NK-92 treated with Interleukin-12 subunit alpha and Interleukin-12 subunit beta, amount 100 ng/mL, for 24 hours (cell line): ENCODE results near the gene PLBD1.

Source experiments
- DNase-seq: peaks from one replicate; lab custom pipeline; 2025; lab: John Stamatoyannopoulos, UW

The PLBD1 gene, protein sequence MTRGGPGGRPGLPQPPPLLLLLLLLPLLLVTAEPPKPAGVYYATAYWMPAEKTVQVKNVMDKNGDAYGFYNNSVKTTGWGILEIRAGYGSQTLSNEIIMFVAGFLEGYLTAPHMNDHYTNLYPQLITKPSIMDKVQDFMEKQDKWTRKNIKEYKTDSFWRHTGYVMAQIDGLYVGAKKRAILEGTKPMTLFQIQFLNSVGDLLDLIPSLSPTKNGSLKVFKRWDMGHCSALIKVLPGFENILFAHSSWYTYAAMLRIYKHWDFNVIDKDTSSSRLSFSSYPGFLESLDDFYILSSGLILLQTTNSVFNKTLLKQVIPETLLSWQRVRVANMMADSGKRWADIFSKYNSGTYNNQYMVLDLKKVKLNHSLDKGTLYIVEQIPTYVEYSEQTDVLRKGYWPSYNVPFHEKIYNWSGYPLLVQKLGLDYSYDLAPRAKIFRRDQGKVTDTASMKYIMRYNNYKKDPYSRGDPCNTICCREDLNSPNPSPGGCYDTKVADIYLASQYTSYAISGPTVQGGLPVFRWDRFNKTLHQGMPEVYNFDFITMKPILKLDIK

DNA sequence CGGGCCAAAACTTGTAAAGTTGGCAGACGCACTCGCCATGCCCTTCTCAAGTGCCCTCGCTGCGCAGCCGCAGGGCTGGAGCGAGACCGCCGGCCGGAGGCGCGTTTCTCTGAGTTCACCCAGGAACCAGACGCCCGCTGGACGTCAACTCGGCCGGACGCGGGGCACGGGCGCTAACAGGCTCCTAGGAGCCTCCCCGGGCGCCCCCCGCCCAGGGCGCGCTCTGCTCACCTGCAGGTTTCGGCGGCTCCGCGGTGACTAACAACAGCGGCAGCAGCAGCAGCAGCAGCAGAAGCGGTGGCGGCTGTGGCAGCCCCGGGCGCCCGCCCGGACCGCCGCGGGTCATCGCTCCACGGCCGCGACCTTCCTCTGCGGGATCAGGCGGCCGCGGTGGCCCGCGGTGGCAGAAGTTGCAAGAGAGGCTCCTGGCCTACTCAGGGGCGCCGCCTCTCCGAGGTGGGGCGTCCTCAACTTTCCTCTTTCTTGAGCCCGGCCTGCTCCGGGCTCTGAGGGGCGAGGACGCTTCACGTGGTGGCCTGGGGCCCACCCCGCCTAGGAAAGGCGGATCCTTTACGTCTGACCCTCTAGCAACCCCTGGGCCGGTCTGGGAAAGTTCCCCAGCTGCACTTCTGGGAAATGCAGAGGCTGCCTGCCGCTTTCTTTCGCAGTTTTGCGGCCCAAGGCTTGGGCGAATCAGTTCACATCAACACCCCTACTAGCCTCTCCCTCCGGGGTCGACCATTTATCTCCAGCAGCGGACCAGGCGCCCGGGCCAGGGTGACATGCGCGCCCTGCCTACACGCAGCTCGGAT is at the start of gene PLBD1:
TSS of gene PLBD1 (minus strand) at position 533 of the 812 bp plus-strand sequence. CDS start at position 346, 187 bp downstream.
- no peak for DNase-seq

DNA sequence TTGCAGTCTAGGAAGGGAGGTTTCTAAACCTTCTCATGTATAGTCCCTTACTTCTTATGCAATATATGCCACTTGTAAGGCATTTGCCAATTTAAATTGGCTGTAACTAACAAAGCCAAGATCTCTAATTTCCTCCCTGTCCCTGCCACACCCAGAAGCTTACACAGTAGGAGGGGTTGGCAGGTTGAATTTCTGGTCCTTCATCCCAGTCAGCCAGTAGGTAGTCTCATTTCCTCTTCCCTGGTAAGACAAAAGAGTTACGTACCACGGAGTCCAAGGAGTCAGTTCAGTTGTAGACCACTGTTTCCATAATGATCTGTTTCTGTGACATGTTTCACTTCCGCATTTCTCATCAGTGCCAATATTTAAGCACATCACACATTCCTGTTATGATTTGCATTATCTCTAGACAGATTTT is 47.0 kb upstream of the PLBD1 start:
- DNase-seq, result no peak

DNA sequence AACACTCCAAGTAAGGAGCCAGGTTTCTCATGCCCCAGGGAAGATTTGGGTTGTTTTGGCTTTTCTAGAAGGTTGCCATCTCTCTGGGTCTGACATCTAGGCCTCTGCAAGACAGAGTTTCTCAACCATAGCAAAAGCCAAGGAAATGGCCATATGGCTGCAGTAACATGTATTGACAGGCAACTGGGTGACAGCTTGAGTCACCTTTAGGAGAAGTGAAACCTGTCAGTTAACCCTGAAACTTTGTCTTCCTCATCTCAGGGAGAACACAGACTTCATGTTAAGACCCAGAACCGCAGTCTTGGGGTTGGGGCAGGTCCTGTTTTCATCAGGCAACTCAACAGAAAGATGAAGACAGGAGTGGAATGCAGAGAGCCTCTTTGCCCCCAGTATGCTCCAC is 46.0 kb upstream of the PLBD1 start:
- DNase-seq, result no peak

DNA sequence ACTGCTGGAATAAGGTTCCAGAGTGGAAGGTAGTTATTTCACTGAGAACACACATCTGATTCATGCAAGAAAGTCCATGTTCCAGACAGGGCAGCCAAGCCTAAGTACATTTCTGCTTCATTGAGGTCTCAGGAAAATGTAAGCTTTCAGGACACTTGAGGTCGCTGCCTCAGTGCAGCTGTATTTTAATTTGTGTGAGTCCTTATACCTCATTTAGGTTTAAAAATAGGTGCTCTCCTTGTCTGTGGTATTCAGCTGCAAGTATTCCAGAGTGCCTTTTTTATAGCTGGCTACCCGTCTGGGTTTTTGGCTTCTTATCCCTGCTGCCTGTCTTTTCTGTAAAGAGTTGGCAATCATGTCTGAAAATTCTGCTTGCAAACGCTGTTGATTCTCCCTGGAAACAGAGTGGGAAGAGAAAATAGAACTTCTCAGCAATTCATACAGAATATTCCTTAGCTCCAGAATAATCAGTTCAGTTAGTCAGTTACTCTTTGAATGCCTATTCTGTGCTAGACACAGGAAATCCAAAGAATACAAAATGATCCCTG is 45.3 kb upstream of the PLBD1 start:
- no peak for DNase-seq

DNA sequence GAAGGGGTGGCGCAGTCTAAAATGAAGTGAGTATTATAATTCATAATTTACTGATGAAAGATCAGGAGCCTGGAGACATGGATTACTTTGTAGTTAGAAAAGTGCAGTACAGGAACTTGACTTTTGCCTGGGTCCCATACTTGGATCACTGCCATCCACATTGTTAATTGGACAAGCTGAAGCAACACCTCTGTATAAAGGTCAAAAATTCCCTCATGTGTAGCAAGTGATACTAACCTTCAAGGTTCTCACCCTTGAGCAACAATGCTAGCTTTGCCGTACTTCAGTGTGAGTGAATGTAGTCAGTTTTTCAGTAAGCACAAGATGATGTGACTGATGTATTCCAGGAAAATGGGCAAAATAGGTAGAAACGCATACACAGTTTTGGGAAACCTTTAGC is 44.6 kb upstream of the PLBD1 start:
- no peak for DNase-seq

DNA sequence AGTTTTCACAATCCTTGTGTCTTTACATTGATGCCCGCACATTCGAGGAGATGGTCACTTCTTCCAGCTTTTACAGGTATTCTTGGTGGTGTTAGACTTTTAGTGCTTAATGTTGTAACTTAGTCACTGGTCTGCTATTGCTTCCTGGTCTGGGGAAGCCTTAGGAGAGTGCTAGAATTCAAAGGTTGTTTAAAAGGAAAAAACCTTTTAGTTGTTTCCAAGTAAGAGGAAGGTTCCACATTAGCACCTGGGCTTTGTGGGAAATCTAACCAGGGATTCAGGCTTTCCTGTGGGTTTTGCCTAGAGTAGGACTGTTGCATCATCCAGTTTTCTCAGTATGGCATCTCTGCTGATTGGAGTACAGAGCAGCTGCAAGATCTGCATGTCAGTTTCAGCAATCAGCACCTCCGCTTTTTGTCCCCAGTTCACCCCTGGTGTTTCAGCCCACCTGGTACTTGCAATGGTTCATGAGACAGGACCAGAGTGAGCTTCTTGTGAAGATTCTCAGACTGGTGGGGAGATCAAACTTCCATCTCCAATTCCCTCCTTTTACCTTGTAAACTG is 44.0 kb upstream of the PLBD1 start:
- DNase-seq, result no peak

DNA sequence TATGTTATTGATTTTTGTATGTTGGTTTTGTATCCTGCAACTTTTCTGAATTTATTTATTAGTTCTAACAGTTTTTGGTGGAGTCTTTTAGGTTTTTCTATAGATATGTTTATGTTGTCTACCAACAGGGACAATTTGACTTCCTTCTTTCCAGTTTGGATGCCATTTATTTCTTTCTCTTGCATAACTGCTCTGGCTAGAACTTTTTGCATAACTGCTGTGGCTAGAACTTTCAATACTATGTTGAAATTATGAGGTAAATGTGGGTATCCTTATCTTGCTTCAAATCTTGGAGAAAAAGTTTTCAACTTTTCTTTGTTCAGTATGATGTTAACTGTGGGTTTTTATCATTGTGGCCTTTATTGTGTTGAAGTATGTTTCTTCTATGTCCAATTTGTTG is 39.9 kb upstream of the PLBD1 start:
- no peak for DNase-seq

DNA sequence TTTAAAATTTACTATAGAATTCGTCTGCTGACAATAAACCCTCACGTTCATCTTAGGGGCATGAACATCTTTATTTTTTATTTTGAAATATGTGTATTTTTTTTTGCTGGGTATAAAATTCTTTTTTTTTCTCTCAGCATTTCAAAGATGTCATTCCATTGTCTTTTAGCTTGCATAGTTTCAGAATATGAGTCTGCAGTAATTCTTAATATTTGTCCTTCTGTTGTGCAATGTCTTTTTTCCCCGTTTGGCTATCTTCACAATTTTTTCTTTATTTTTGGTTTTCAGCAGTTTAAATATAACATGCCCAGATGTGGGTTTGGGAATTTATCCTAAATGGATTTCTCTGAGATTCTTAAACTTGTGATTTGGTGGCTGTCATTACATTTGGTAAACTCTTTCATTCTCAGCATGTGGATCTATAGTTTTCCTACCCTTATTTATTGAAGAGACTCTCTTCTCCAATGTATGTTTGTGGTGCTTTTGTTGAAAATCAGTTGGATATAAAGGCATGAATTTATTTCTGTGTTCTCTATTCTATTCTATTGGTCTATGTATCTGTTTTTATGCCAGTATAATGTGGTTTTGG is 37.8 kb upstream of the PLBD1 start:
- DNase-seq, result no peak

DNA sequence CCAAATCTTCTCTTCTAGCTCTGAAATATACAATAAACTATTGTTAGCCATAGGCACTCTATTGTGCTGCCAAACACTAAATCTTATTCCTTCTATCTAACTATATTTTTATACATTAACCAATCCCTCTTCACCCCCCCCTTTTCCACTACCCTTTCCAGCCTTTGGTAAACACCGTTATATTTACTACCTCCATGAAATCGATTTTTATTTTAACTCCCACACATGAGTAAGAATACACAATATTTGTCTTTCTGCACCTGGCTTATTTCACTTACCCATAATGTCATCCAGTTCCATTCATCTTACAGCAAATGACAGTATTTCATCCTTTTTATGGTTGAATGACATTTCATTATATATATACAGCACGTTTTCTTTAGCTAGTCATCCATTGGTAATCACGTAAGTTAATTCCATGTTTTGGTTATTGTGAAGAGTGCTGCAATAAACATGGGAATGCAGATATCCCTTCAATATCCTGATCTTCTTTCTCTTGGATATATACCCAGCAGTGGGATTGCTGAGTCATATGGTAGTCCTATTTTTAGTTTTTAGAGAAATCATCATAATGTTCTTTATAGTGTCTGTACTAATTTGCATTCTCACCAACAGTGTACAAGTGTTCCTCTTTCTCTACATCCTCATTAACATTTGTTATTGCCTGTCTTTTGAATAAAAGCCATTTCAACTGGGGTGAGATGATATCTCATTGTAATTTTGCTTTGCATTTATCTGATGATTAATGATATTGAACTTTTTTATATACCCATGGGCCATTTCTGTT is 34.2 kb upstream of the PLBD1 start:
- DNase-seq, result no peak

DNA sequence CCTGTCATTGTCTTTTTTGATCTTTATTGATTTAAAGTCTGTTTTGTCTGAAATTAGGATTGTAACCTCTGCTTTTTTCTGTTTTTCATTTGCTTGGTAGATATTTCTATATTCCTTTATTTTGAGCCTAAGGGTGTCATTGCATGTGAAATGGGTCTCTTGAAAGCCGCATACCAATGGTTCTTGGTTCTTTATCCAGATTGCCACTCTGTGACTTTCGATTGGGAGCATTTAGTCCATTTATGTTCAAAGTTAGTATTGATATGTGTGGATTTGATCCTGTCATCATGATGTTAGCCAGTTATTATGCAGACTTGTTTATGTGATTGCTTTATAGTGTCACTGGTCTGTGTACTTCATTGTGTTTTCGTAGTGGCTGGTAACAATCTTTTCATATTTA is 29.8 kb upstream of the PLBD1 start:
- no peak for DNase-seq

DNA sequence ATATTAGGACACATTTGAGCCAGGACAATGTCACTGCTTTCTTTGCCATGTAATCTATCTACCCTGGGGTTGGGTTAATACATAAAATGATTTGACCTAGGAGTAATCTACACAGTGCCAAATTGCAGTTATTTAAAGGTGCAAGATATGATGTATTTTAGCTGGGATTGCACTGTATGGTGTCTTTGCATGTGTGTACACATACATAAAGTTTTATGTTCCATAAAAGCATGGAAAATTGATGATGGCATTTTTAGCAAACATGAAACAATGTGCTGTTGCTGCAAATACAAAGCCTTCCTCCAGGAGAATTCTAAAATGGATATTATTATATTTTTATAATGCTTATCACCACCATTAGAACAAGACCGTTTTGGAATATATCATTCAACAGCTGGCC is 24.0 kb upstream of the PLBD1 start:
- DNase-seq, result no peak

DNA sequence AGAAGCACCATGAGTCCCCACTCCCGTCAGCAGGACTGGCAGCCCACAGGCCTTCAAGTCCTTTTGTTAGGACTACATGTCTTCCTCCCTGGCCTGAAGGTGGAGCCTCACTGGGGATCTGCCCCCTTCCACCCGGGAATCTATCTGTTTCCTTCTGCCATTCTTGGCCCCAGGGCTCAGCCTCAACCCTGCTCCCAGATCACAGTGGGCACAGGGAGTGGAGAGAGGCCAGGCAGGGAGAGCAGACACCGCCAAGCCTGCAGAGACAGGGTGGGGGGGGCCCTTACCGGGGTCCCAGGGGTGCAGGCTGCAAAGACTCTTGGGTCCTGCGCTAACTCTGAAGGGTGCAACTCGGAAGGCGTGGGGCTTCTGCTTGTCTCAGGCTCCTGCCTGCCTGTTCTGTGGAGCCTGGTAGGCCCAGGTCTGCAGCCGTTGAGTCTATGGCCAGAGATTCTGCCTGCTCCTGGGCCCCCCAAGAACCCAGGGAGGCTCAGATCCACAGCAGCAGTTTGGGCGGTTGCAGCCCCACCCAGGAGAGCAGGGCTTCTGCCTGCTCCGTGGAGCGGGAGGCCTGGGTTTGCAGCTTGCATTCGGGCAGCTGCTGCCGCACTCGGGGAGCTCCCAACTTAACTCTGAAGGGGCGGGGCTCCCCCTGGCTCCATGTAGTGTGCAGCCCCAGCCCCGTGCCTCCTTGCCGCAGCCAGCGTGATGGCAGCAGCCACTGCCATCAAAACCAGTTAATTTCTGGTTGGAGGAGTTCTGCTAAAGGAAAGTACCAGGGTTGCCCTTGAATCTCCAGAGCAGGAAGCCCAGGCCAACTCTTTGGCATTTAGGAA is 21.7 kb upstream of the PLBD1 start:
- DNase-seq, result no peak

DNA sequence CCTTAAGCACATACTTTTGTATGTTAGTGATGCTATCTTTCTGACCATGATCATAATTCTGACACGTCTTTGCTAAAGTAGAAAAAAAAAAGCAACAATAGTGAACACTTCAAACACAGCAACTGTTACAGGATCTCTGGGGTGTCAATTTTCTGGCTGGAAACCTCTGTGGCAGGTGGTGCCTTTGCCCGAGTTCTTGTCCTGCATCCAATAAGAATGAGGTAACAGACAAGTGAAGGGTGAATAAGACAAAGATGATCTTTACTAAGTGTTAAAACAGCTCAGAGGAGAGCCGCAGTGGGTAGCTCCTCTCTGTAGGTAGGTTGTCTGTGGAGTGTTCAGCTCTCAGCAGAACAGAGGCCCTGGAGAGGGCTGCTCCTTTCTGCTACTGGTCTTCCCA is 20.9 kb upstream of the PLBD1 start:
- DNase-seq, result no peak

DNA sequence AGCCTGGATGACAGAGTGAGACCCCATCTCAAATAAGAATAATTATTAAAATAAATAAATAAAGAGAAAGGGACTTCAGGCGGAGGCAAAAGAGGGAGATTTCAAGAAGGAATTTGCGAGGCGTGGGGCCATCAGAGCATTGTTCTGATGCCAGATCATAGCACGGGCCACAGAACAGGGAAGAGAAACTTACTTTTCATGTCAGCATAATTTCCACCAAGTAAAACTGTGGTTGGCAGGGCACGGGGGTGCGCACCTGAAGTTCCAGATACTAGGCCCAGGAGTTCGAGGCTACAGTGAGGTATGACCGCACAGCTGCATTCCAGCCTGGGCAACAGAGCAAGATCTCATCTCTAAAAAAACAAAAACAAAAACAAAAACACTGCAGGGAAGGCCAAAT is 11.0 kb upstream of the PLBD1 start:
- DNase-seq, result no peak

DNA sequence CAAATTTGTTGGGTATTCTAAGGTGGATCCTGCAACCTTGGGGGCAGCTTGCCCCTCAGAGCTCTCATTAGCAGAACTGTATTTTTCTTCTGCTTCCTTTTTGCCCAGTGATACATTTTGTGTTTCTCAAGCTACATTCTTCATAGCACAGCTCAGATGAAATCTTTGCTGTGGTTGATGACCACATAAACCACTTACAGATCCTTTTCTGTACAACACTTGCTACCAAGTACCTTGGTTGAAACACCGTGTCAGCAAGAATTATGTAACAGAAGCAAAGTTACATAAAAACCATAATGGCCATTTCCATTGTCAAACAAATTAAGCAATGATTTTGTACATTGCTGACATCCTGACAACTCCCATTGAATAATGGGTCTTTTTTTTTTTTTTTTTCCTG is 9.7 kb upstream of the PLBD1 start:
- no peak for DNase-seq

DNA sequence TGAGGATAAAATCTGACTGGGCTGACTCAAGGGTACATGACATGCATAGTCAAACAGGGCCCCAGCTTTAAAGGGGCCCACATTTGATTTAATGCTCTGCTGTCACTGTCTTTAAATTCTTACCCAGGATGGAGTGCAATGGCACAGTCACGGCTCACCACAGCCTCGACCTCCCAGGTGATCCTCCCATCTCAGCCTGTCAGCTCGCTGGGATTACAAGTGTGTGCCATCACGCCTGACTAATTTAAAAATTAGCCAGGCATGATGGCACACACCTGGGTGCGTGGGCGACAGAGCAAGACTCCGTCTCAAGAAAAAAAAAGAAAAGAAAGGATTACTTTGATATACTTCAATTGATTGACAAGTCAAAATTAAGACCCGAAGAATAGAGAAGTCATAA is 9.2 kb upstream of the PLBD1 start:
- no peak for DNase-seq

DNA sequence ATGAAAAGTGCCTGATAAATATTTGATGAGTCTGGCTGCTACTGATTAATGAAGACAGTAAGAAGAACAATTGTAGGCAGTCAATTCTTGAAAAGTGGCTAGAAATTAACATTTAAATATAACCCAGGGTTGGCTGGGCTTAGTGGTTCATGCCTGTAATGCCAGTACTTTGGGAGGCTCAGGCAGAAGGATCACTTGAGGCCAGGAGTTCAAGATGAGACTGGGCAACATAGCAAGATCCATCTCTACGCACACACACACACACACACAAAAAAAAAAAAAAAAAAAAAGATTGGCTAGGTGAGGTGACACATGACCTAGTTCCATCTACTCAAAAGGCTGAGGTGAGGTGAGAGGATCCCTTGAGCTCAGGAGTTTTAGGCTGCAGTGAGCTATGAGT is 7.9 kb upstream of the PLBD1 start:
- no peak for DNase-seq

DNA sequence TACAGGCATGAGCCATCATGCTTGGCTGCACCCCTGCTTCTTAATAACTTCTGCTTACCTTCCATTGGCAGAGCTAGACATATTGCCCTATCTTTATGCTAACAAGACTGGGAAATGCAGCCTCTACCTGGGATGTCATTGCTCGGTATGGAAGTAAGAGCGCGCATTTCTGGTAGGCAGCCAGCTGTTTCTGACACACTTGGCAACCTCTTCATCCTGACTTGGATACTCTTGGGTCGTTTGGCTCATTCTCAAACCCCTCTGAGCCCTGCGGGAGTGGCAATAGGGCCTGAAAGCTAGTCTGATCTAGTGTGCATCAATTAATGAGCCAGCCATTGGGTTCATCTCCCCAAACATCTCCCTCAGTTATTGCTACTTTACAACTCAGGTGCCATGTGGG is 5.4 kb upstream of the PLBD1 start:
- DNase-seq, result no peak

DNA sequence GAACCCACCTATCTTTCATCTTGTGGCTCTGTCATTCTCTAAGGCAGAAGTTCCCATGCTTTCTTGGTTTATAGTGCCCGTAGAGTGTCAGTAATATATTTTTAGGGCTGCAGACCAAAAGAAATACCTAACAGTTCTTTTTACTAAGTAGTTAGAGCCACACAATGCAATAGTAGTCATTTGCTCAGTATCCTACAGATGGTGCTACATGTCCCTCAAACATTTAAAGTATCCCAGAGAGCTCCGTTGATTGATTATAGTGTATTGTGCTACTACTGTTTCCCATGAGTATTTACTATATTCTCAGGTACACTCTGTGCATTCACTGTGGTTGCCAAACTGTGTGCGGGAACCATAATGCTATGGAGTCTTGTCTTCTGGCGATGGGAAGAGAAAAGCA is 4.7 kb upstream of the PLBD1 start:
- no peak for DNase-seq

DNA sequence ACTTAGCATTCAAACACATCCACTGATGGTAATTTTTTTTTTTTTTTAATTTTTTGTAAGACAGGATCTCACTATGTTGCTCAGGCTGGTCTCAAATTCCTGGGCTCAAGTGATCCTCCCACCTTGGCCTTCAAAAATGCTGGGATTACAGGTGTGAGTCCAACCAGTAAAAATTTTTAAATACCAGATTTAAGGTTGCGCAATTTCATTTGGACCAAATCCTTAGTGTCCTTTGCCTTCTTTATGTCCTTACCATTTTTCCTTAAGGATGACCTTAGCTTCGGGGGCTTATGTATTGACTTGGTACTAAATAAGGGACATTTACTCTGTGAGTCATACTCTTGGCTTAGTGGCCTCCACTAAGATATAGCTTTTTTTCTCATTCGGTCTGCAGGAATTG is 4.1 kb upstream of the PLBD1 start:
- DNase-seq, result no peak
